ENCODE results near the gene TCERG1L. TPM values are rescaled to one million over a fixed set of nuclear protein-coding genes. Genes with fewer than 3 reads are reported as not detected.
"Not testable (repeated sequence)": the region's sequence is repeated elsewhere in the genome, so short reads cannot be mapped to it uniquely, and the experiment has no call there.

TCERG1L gene
- total and polyA plus RNA-seq, 2 experiments from 2014 or later, result not detected

- H3K9me3 ChIP-seq (ENCODE audit: low read depth), result no peaks in the 10 kb centered on the region
- no peak overlapping the region for H3K27ac ChIP-seq
- no peak overlapping the region for H3K4me2 ChIP-seq (ENCODE audit: unreplicated experiment)
- H3K36me3 ChIP-seq (ENCODE audit: low read depth), result no peaks in the 10 kb centered on the region
- no peaks in the 10 kb centered on the region for H3K9me2 ChIP-seq (ENCODE audit: insufficient read depth)
- H3K4me1 ChIP-seq (ENCODE audit: insufficient read depth), result no peaks in the 10 kb centered on the region
- in situ Hi-C loops (cut with MboI), result no loop called here
- no peaks in the 10 kb centered on the region for H3K27me3 ChIP-seq (replicated peaks; ENCODE audit: insufficient read depth)
- no peaks in the 10 kb centered on the region for H3F3A ChIP-seq (ENCODE audit: insufficient read depth)
- WGBS, 2 experiments (ENCODE audit: low coverage in 1 of 2, low lambda C conversion rate in 2 of 2, missing lambda C conversion rate in 2 of 2), result 26 to 32% methylated on average over 6 of the region's 6 CpGs
- no peak overlapping the region for H2AFZ ChIP-seq
- TF ChIP-seq EZH2phosphoT487 (IDR thresholded peaks at IDR 0.05; ENCODE audit: insufficient read depth, low read depth) (no peak), EZH2 (IDR thresholded peaks at IDR 0.05; ENCODE audit: insufficient read depth, poor library complexity, severe bottlenecking) (no peak)
- H4K20me1 ChIP-seq (ENCODE audit: insufficient read depth), result no peaks in the 10 kb centered on the region
- no peak overlapping the region for H3K9ac ChIP-seq
- H3K79me2 ChIP-seq (ENCODE audit: insufficient read depth), result no peaks in the 10 kb centered on the region
- no peak for DNase-seq
- H3K4me3 ChIP-seq, result no peak overlapping the region
These were observed 229.7 kb downstream of the TCERG1L start for GRCh38 chr10:131081786-131082185.

- WGBS, 2 experiments (ENCODE audit: low coverage in 1 of 2, low lambda C conversion rate in 2 of 2, missing lambda C conversion rate in 2 of 2), result 17 to 24% methylated on average over 6 of the region's 6 CpGs
- TF ChIP-seq EZH2 (IDR thresholded peaks at IDR 0.05; ENCODE audit: insufficient read depth, poor library complexity, severe bottlenecking), result no peak
- no peak for TF ChIP-seq EZH2phosphoT487 (IDR thresholded peaks at IDR 0.05; ENCODE audit: insufficient read depth, low read depth)
These were observed 230.1 kb downstream of the TCERG1L start for GRCh38 chr10:131081376-131081775.

GRCh38 chr10:131080571-131080970, 230.9 kb downstream of the TCERG1L start:
- H4K20me1 ChIP-seq (ENCODE audit: insufficient read depth), result no peaks in the 10 kb centered on the region
- 17 to 28% methylated on average over 6 of the region's 6 CpGs for WGBS, 2 experiments (ENCODE audit: low coverage in 1 of 2, low lambda C conversion rate in 2 of 2, missing lambda C conversion rate in 2 of 2)
- no peaks in the 10 kb centered on the region for H3K9me3 ChIP-seq (ENCODE audit: low read depth)
- no peaks in the 10 kb centered on the region for H3K27me3 ChIP-seq (replicated peaks; ENCODE audit: insufficient read depth)
- no peaks in the 10 kb centered on the region for H3K4me1 ChIP-seq (ENCODE audit: insufficient read depth)
- no peak overlapping the region for H2AFZ ChIP-seq
- H3K9ac ChIP-seq, result no peak overlapping the region
- H3K9me2 ChIP-seq (ENCODE audit: insufficient read depth), result no peaks in the 10 kb centered on the region
- TF ChIP-seq EZH2phosphoT487 (IDR thresholded peaks at IDR 0.05; ENCODE audit: insufficient read depth, low read depth), result no peak
- no peaks in the 10 kb centered on the region for H3K36me3 ChIP-seq (ENCODE audit: low read depth)
- no peaks in the 10 kb centered on the region for H3K79me2 ChIP-seq (ENCODE audit: insufficient read depth)
- DNase-seq, result no peak
- no peaks in the 10 kb centered on the region for H3F3A ChIP-seq (ENCODE audit: insufficient read depth)
- H3K27ac ChIP-seq, result no peak overlapping the region
- no peak overlapping the region for H3K4me2 ChIP-seq (ENCODE audit: unreplicated experiment)
- in situ Hi-C loops (cut with MboI), result no loop called here
- H3K4me3 ChIP-seq, result no peak overlapping the region

More at GRCh38 chr10:131081376-131081775, 230.1 kb downstream of the TCERG1L start:
- H3K4me1 ChIP-seq (ENCODE audit: insufficient read depth), result no peaks in the 10 kb centered on the region
- no peaks in the 10 kb centered on the region for H3K79me2 ChIP-seq (ENCODE audit: insufficient read depth)
- no peaks in the 10 kb centered on the region for H4K20me1 ChIP-seq (ENCODE audit: insufficient read depth)
- no peak overlapping the region for H3K4me3 ChIP-seq
- no peak overlapping the region for H3K9ac ChIP-seq
- in situ Hi-C loops (cut with MboI), result no loop called here
- no peak overlapping the region for H3K4me2 ChIP-seq (ENCODE audit: unreplicated experiment)
- no peaks in the 10 kb centered on the region for H3K36me3 ChIP-seq (ENCODE audit: low read depth)
- DNase-seq, result no peak
- no peaks in the 10 kb centered on the region for H3K9me3 ChIP-seq (ENCODE audit: low read depth)
- H2AFZ ChIP-seq, result no peak overlapping the region
- no peaks in the 10 kb centered on the region for H3F3A ChIP-seq (ENCODE audit: insufficient read depth)
- no peaks in the 10 kb centered on the region for H3K27me3 ChIP-seq (replicated peaks; ENCODE audit: insufficient read depth)
- H3K27ac ChIP-seq, result no peak overlapping the region
- no peaks in the 10 kb centered on the region for H3K9me2 ChIP-seq (ENCODE audit: insufficient read depth)

GRCh38 chr10:131079314-131079713, 232.2 kb downstream of the TCERG1L start:
- H3K9me2 ChIP-seq (ENCODE audit: insufficient read depth), result no peaks in the 10 kb centered on the region
- no peak overlapping the region for H3K9ac ChIP-seq
- no peak overlapping the region for H3K27ac ChIP-seq
- TF ChIP-seq EZH2phosphoT487 (IDR thresholded peaks at IDR 0.05; ENCODE audit: insufficient read depth, low read depth), result no peak
- TF ChIP-seq EZH2 (IDR thresholded peaks at IDR 0.05; ENCODE audit: insufficient read depth, poor library complexity, severe bottlenecking), result no peak
- no peaks in the 10 kb centered on the region for H3K9me3 ChIP-seq (ENCODE audit: low read depth)
- no peaks in the 10 kb centered on the region for H4K20me1 ChIP-seq (ENCODE audit: insufficient read depth)
- H3K79me2 ChIP-seq (ENCODE audit: insufficient read depth), result no peaks in the 10 kb centered on the region
- no peaks in the 10 kb centered on the region for H3K27me3 ChIP-seq (replicated peaks; ENCODE audit: insufficient read depth)
- no peak overlapping the region for H2AFZ ChIP-seq
- H3F3A ChIP-seq (ENCODE audit: insufficient read depth), result no peaks in the 10 kb centered on the region
- H3K36me3 ChIP-seq (ENCODE audit: low read depth), result no peaks in the 10 kb centered on the region
- 52 to 55% methylated on average over 8 of the region's 8 CpGs for WGBS, 2 experiments (ENCODE audit: low coverage in 1 of 2, low lambda C conversion rate in 2 of 2, missing lambda C conversion rate in 2 of 2)
- H3K4me2 ChIP-seq (ENCODE audit: unreplicated experiment), result no peak overlapping the region
- H3K4me3 ChIP-seq, result no peak overlapping the region
- DNase-seq, result no peak
- no peaks in the 10 kb centered on the region for H3K4me1 ChIP-seq (ENCODE audit: insufficient read depth)
- in situ Hi-C loops (cut with MboI), result no loop called here

GRCh38 chr10:131078882-131079280, 232.6 kb downstream of the TCERG1L start:
- H3K4me1 ChIP-seq (ENCODE audit: insufficient read depth); in situ Hi-C loops (cut with MboI); H3K9ac ChIP-seq; H3K79me2 ChIP-seq (ENCODE audit: insufficient read depth); H2AFZ ChIP-seq; H3K9me3 ChIP-seq (ENCODE audit: low read depth); H4K20me1 ChIP-seq (ENCODE audit: insufficient read depth); H3K36me3 ChIP-seq (ENCODE audit: low read depth); H3K27me3 ChIP-seq (replicated peaks; ENCODE audit: insufficient read depth); H3K27ac ChIP-seq; H3K9me2 ChIP-seq (ENCODE audit: insufficient read depth); H3F3A ChIP-seq (ENCODE audit: insufficient read depth); DNase-seq; H3K4me3 ChIP-seq; H3K4me2 ChIP-seq (ENCODE audit: unreplicated experiment): not testable (repeated sequence)
- 39 to 41% methylated on average over 19 of the region's 19 CpGs for WGBS, 2 experiments (ENCODE audit: low coverage in 1 of 2, low lambda C conversion rate in 2 of 2, missing lambda C conversion rate in 2 of 2)
